ENCODE measurements around the gene FGD1. TPM values are rescaled to one million over a fixed set of nuclear protein-coding genes. Genes with fewer than 3 reads are reported as not detected.

FGD1 gene
- total and polyA plus RNA-seq, 2 of the 13 experiments (the other 11 are each of a cell fraction or from before 2014, with no cell fraction given): 0.36 to 0.62 TPM

DNA sequence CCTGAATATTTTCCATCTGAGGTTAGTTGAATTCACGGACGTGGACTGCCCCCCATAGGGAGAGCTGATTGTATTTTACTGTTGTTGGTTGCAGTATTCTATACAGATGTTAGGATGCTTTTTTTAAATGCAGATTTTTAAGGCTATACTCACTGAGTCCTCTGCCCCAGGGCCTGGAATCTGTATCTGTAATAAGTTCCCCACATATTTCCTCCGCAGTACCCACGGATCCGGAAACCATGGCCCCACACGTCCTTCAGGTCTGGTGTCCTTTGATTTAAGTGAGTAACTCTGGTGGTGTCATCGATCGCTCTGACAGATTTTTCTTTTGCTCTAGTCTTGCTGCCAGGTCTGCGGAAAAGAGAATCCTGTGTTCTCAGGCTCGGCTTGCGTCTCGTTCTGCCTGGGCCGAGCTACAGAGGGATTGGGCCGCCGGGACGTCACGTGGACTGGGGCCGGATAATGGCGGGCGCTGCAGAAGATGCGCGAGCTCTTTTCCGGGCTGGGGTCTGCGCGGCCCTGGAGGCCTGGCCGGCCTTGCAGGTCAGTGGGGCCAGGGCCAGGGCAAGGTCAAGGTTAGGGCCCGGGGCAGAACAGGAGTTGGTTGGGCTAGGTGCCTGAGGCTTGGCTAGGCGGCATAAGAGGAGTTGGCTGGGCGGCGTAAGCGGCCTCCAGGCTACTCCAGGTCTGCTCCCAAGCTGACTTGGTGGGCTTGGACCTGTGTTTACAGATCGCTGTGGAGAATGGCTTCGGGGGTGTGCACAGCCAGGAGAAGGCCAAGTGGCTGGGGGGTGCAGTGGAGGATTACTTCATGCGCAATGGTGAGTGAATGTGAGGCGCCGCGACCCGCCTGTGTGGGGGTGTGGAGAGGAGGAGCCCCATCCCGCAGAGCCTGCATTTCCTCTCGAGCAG, 55.8 kb downstream of the FGD1 start, which contains the start of gene TSR2 (continued):
- TF ChIP-seq, protein P1, sequence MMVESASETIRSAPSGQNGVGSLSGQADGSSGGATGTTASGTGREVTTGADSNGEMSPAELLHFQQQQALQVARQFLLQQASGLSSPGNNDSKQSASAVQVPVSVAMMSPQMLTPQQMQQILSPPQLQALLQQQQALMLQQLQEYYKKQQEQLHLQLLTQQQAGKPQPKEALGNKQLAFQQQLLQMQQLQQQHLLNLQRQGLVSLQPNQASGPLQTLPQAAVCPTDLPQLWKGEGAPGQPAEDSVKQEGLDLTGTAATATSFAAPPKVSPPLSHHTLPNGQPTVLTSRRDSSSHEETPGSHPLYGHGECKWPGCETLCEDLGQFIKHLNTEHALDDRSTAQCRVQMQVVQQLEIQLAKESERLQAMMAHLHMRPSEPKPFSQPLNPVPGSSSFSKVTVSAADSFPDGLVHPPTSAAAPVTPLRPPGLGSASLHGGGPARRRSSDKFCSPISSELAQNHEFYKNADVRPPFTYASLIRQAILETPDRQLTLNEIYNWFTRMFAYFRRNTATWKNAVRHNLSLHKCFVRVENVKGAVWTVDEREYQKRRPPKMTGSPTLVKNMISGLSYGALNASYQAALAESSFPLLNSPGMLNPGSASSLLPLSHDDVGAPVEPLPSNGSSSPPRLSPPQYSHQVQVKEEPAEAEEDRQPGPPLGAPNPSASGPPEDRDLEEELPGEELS (CRISPR knock-in tag; IDR thresholded peaks at IDR 0.05): 0 out of 2 replicates have a peak, but pooled peaks have one; percentile 18
- TF ChIP-seq ATF1 (CRISPR knock-in tag; IDR thresholded peaks at IDR 0.05) (peak; percentile 18; the same call in 1 of the 2 replicates), ZNF160 (CRISPR knock-in tag; IDR thresholded peaks at IDR 0.05) (0 out of 2 replicates have a peak, but pooled peaks have one; percentile 28), ZNF598 (CRISPR knock-in tag; IDR thresholded peaks at IDR 0.05; ENCODE audit: borderline replicate concordance) (no peak), NR2F1 (CRISPR knock-in tag; IDR thresholded peaks at IDR 0.05) (no peak), ZNF777 (CRISPR knock-in tag; IDR thresholded peaks at IDR 0.05) (no peak), ZNF431 (CRISPR knock-in tag; IDR thresholded peaks at IDR 0.05; ENCODE audit: borderline replicate concordance, low read depth) (no peak), ONECUT2 (CRISPR knock-in tag; IDR thresholded peaks at IDR 0.05) (no peak), ZSCAN29 (CRISPR knock-in tag; conservative IDR thresholded peaks at IDR 0.05) (no peak), ZNF44 (CRISPR knock-in tag; IDR thresholded peaks at IDR 0.05) (peak; percentile 29; the same call in 1 of the 2 replicates), ARNTL (CRISPR knock-in tag; IDR thresholded peaks at IDR 0.05) (peak; percentile 80), ZBTB1 (CRISPR knock-in tag; IDR thresholded peaks at IDR 0.05; ENCODE audit: borderline replicate concordance) (no peak), ZNF747 (CRISPR knock-in tag; IDR thresholded peaks at IDR 0.05; ENCODE audit: borderline replicate concordance) (no peak)
- TF ChIP-seq, protein P2, sequence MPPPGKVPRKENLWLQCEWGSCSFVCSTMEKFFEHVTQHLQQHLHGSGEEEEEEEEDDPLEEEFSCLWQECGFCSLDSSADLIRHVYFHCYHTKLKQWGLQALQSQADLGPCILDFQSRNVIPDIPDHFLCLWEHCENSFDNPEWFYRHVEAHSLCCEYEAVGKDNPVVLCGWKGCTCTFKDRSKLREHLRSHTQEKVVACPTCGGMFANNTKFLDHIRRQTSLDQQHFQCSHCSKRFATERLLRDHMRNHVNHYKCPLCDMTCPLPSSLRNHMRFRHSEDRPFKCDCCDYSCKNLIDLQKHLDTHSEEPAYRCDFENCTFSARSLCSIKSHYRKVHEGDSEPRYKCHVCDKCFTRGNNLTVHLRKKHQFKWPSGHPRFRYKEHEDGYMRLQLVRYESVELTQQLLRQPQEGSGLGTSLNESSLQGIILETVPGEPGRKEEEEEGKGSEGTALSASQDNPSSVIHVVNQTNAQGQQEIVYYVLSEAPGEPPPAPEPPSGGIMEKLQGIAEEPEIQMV (CRISPR knock-in tag; IDR thresholded peaks at IDR 0.05; ENCODE audit: low read depth): no peak
- TF ChIP-seq, protein P3, sequence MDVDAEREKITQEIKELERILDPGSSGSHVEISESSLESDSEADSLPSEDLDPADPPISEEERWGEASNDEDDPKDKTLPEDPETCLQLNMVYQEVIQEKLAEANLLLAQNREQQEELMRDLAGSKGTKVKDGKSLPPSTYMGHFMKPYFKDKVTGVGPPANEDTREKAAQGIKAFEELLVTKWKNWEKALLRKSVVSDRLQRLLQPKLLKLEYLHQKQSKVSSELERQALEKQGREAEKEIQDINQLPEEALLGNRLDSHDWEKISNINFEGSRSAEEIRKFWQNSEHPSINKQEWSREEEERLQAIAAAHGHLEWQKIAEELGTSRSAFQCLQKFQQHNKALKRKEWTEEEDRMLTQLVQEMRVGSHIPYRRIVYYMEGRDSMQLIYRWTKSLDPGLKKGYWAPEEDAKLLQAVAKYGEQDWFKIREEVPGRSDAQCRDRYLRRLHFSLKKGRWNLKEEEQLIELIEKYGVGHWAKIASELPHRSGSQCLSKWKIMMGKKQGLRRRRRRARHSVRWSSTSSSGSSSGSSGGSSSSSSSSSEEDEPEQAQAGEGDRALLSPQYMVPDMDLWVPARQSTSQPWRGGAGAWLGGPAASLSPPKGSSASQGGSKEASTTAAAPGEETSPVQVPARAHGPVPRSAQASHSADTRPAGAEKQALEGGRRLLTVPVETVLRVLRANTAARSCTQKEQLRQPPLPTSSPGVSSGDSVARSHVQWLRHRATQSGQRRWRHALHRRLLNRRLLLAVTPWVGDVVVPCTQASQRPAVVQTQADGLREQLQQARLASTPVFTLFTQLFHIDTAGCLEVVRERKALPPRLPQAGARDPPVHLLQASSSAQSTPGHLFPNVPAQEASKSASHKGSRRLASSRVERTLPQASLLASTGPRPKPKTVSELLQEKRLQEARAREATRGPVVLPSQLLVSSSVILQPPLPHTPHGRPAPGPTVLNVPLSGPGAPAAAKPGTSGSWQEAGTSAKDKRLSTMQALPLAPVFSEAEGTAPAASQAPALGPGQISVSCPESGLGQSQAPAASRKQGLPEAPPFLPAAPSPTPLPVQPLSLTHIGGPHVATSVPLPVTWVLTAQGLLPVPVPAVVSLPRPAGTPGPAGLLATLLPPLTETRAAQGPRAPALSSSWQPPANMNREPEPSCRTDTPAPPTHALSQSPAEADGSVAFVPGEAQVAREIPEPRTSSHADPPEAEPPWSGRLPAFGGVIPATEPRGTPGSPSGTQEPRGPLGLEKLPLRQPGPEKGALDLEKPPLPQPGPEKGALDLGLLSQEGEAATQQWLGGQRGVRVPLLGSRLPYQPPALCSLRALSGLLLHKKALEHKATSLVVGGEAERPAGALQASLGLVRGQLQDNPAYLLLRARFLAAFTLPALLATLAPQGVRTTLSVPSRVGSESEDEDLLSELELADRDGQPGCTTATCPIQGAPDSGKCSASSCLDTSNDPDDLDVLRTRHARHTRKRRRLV (CRISPR knock-in tag; IDR thresholded peaks at IDR 0.05): no peak
- TF ChIP-seq, protein P4, sequence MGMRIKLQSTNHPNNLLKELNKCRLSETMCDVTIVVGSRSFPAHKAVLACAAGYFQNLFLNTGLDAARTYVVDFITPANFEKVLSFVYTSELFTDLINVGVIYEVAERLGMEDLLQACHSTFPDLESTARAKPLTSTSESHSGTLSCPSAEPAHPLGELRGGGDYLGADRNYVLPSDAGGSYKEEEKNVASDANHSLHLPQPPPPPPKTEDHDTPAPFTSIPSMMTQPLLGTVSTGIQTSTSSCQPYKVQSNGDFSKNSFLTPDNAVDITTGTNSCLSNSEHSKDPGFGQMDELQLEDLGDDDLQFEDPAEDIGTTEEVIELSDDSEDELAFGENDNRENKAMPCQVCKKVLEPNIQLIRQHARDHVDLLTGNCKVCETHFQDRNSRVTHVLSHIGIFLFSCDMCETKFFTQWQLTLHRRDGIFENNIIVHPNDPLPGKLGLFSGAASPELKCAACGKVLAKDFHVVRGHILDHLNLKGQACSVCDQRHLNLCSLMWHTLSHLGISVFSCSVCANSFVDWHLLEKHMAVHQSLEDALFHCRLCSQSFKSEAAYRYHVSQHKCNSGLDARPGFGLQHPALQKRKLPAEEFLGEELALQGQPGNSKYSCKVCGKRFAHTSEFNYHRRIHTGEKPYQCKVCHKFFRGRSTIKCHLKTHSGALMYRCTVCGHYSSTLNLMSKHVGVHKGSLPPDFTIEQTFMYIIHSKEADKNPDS (CRISPR knock-in tag; IDR thresholded peaks at IDR 0.05): no peak

Data from HepG2 (cell line).